DND-41 (cell line): ENCODE results near the gene COA3.

Source experiments
- EZH2 ChIP-seq: IDR thresholded peaks from 3 replicates; pipeline ENCODE4 v1.6.1; 2012; ENCODE audit warnings: borderline replicate concordance, low read depth, mild to moderate bottlenecking, moderate library complexity, low read length, inconsistent platforms; ENCODE audit not compliant: severe bottlenecking
- TF ChIP-seq, protein P1 (sequence below): IDR thresholded peaks from 2 replicates; pipeline ENCODE4 v1.5.1; 2012; ENCODE audit warnings: borderline replicate concordance, low read length, moderate library complexity, mild to moderate bottlenecking; ENCODE audit not compliant: poor library complexity, severe bottlenecking; ENCODE audit errors: extremely low read depth

DNA sequence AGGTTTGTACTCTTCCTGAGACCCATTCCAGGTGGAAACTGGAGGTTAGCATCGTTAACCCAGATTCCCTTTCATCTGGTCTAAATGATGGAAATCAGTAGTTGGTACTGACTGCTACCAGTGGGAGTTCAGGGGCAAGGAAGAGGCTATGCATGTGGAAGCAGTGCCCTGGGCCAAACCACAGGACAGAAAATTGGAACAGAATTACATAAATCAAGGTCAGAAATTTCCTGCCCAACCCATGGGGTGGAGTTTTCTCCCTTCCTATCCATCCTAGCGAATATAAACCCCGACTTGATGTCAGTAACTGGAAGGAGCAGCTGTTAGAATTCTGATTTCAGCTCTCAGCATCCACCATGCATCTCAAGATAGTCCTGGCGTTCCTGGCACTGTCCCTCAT lies 45.8 kb upstream of the COA3 start, which contains the start of gene AOC2:
- TF ChIP-seq, protein P1, sequence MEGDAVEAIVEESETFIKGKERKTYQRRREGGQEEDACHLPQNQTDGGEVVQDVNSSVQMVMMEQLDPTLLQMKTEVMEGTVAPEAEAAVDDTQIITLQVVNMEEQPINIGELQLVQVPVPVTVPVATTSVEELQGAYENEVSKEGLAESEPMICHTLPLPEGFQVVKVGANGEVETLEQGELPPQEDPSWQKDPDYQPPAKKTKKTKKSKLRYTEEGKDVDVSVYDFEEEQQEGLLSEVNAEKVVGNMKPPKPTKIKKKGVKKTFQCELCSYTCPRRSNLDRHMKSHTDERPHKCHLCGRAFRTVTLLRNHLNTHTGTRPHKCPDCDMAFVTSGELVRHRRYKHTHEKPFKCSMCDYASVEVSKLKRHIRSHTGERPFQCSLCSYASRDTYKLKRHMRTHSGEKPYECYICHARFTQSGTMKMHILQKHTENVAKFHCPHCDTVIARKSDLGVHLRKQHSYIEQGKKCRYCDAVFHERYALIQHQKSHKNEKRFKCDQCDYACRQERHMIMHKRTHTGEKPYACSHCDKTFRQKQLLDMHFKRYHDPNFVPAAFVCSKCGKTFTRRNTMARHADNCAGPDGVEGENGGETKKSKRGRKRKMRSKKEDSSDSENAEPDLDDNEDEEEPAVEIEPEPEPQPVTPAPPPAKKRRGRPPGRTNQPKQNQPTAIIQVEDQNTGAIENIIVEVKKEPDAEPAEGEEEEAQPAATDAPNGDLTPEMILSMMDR = no peak
- TF ChIP-seq EZH2 = no peak
